Chondrocyte (in vitro differentiated cells): ENCODE measurements around the gene GET3. TPM values are rescaled to one million over a fixed set of nuclear protein-coding genes. Genes with fewer than 3 reads are reported as not detected.

ENCODE experiments used
- DNase-seq: peaks from one replicate; pipeline ENCODE4 v3.0.0; 2021; ENCODE audit warnings: mixed read lengths, low spot score
- H3K27ac Mint-ChIP-seq: one replicate; pipeline ENCODE4 v1.8.0; 2021; ENCODE audit warnings: mild to moderate bottlenecking, moderate library complexity, mixed read lengths; ENCODE audit not compliant: unreplicated experiment
- H3K27me3 Mint-ChIP-seq: 2 replicates; pipeline ENCODE4 v1.8.0; 2021; ENCODE audit warnings: low read depth, mixed read lengths
- H3K36me3 Mint-ChIP-seq: 2 replicates; pipeline ENCODE4 v1.8.0; 2021; ENCODE audit warnings: low read depth, mixed read lengths
- H3K4me1 Mint-ChIP-seq: 2 replicates; pipeline ENCODE4 v1.8.0; 2021; ENCODE audit warnings: low read depth, mild to moderate bottlenecking, mixed read lengths
- H3K4me3 Mint-ChIP-seq: one replicate; pipeline ENCODE4 v1.8.0; 2021; ENCODE audit warnings: mild to moderate bottlenecking, moderate library complexity, mixed read lengths; ENCODE audit not compliant: unreplicated experiment
- H3K9me3 Mint-ChIP-seq: 2 replicates; pipeline ENCODE4 v1.8.0; 2021; ENCODE audit warnings: low read depth, mixed read lengths
- long read RNA-seq: library from polyadenylated mRNA; stranded (forward); transcript quantifications from one replicate; pipeline ENCODE4 v2.0.0, GENCODE V29; 2021
- total RNA-seq: library from RNA; stranded (reverse); gene quantifications from 3 replicates; pipeline ENCODE4 v1.2.1, GENCODE V29; 2021
- TF ChIP-seq, protein P1 (sequence below): fragments of 200-600 bp; sonication (generic); IDR thresholded peaks from 2 replicates; pipeline ENCODE4 v1.5.0; 2021; ENCODE audit warnings: antibody characterized with exemption, mild to moderate bottlenecking, moderate library complexity

The GET3 gene
- total RNA-seq: 44.2 to 57.0 TPM (median 48.8 TPM) in 3 replicates
- long read RNA-seq, transcript ASNA1-201 (7 exons, 1,280 nt): major isoform, 61 of 65 reads
- long read RNA-seq, partial matches to known transcripts: 0 of 65 reads
- long read RNA-seq, other reads (novel, unspliced or antisense): 4 of 65 reads

DNA sequence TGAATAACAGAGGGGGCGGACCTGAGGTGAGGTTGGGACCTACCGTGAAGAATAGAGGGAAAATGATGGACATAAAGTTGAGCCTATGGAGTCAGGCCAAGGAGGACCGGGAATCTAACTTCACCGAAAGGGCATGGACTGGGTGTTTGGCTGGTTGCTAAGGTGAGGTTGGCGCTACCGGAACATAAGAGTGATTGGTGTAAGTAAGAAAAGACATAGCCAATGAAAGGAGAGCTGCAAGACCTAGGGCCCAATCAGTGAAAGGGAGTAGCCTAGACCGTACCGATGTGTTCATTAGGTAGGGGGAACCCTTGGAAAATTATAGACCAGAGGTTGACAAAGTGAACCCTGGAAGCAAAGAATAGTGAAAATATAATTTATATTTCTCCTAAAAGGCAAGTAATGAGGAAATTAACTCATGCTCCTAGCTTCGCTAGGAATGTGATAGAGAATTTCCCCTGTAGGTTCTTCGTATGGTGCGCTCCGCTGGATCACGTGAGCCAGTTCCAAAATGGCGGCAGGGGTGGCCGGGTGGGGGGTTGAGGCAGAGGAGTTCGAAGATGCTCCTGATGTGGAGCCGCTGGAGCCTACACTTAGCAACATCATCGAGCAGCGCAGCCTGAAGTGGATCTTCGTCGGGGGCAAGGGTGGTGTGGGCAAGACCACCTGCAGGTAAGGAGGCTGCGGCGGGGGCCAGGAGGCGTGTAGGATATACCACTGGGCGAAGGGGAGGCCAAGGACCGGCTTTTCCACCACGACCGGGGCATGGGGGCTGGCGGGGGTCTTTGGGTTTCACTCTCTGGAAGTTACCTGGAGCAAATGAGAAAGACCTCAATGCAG is at the start of gene GET3:
Gene GET3 (plus strand): TSS at position 503 of the 840 bp plus-strand sequence. CDS start 9 bp downstream, at position 512.
- no peaks in the 10 kb centered on the region for H3K27me3 Mint-ChIP-seq
- peak within 1 kb of the TSS; percentile 99 for H3K27ac Mint-ChIP-seq
- no peak for DNase-seq
- peaks cover 6% of the 10 kb centered on the region for H3K36me3 Mint-ChIP-seq
- TF ChIP-seq, protein P1, sequence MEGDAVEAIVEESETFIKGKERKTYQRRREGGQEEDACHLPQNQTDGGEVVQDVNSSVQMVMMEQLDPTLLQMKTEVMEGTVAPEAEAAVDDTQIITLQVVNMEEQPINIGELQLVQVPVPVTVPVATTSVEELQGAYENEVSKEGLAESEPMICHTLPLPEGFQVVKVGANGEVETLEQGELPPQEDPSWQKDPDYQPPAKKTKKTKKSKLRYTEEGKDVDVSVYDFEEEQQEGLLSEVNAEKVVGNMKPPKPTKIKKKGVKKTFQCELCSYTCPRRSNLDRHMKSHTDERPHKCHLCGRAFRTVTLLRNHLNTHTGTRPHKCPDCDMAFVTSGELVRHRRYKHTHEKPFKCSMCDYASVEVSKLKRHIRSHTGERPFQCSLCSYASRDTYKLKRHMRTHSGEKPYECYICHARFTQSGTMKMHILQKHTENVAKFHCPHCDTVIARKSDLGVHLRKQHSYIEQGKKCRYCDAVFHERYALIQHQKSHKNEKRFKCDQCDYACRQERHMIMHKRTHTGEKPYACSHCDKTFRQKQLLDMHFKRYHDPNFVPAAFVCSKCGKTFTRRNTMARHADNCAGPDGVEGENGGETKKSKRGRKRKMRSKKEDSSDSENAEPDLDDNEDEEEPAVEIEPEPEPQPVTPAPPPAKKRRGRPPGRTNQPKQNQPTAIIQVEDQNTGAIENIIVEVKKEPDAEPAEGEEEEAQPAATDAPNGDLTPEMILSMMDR: no peak
- H3K4me3 Mint-ChIP-seq: peak within 1 kb of the TSS; percentile 100
- no peaks in the 10 kb centered on the region for H3K9me3 Mint-ChIP-seq
- H3K4me1 Mint-ChIP-seq: peaks cover 40% of the 10 kb centered on the region

DNA sequence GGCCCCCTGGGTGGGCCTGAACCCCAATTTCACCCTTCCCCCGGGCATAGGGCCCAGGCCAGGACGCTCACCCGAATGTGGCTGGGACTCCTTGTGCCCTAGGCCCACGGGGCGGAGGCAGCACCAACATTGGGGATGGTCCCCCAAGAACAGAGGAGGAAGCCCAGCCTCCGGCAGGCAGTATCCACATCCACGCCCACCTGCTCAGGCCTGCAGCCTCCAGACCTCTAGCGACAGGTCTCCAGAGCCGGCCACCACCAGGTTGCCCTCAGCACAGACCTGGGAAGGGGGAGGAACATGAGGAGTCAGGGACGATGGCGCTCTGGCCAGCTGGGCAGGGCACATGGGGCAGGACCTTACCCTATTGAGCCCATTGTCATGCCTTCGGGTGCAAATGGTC is 48.3 kb upstream of the GET3 start:
- Mint-ChIP-seq H3K9me3 (no peaks in the 10 kb centered on the region), H3K36me3 (no peaks in the 10 kb centered on the region), H3K27me3 (no peaks in the 10 kb centered on the region), H3K4me1 (no peaks in the 10 kb centered on the region), H3K4me3 (no peak overlapping the region), H3K27ac (no peak overlapping the region)
- TF ChIP-seq, protein P1: no peak
- DNase-seq: peak; percentile 91

DNA sequence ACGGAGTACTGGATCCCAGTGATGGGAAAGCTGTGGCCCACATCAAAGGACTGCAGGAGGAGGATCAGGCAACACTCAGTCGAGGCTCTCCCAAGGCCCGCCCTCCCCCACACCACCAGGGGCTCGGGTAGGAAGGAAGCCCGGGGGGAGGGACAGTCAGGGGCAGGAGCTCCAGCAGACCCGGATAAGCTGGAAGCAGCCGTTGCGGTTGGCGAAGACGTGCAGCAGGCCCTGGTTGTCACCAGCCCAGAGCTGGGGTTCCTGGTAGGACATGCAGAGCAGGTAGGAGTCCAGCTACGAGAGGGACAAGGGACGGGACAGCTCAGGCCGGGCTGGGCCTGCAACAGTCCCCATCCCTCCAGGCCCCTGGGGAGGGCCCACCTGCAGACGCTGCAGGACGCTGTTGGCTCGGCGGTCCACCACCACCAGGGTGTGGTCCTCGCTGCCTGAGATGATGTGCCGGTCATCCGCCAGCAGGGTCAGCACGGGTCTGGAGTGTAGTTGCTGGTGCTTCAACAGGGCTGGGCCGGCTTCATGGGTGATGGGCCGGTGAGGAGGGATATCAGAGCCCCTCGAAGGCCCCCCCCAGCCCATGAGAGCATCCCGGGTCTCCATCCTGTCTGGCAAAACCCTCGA is 47.6 kb upstream of the GET3 start:
- Mint-ChIP-seq H3K27ac (no peak overlapping the region), H3K4me3 (no peak overlapping the region), H3K9me3 (no peaks in the 10 kb centered on the region), H3K4me1 (no peaks in the 10 kb centered on the region), H3K27me3 (no peaks in the 10 kb centered on the region), H3K36me3 (no peaks in the 10 kb centered on the region)
- TF ChIP-seq, protein P1: no peak
- DNase-seq: peak; percentile 92

DNA sequence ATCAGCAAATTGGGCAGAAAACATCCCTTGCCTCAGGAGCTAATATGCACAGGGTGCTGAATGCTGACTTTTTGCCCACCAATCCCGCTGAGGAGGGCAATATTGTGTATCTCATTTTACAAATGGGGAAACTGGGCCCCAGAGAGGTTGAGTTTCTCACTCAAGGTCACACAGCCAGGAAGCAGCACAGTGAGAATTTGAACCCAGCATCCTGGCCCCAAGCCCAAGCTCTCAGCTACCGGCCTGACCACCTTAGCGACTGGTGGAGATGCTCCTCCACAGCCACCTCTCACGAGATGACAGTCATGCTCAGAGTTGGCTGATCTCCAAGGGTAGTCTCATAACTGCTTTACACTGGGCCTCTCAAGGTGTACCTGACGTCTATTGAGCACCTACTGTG is 44.3 kb upstream of the GET3 start:
- DNase-seq: no peak
- no peaks in the 10 kb centered on the region for H3K27me3 Mint-ChIP-seq
- no peak overlapping the region for H3K4me3 Mint-ChIP-seq
- peaks cover 7% of the 10 kb centered on the region for H3K4me1 Mint-ChIP-seq
- TF ChIP-seq, protein P1: no peak
- no peaks in the 10 kb centered on the region for H3K9me3 Mint-ChIP-seq
- no peaks in the 10 kb centered on the region for H3K36me3 Mint-ChIP-seq
- no peak overlapping the region for H3K27ac Mint-ChIP-seq

DNA sequence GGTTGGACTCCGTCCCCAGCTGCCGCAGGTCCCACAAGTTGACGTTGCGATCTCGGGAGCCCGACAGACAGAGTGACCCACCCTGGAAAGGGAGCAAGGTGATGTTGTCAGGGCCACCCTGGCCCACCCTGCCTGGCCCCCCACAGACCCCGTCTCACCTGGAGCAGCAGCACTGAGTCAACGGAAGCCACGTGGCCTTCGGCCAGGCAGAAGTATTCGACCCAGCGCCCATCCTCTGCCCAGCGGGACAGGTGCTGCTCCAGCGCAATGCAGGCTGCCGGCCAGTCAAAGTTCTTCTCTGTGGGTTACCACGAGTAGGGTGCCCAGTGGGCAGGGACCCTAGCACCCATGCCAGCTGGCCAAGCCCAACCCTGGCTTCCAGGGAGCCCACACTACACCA is 42.7 kb upstream of the GET3 start:
- Mint-ChIP-seq H3K27me3 (no peaks in the 10 kb centered on the region), H3K27ac (no peak overlapping the region), H3K9me3 (no peaks in the 10 kb centered on the region), H3K36me3 (peaks cover 5% of the 10 kb centered on the region), H3K4me1 (peaks cover 10% of the 10 kb centered on the region), H3K4me3 (no peak overlapping the region)
- DNase-seq: peak; percentile 92
- TF ChIP-seq, protein P1: no peak
